ENCODE data around the gene FST.

Gene FST

GRCh38 chr5:53479045-53479589 lies 1.3 kb upstream of the FST start:
- Histone ChIP-seq H4K8ac (ENCODE audit: low read length) (no peak overlapping the region), H3K9me3 (ENCODE audit: control insufficient read depth, low read length) (no peaks in the 10 kb centered on the region), H2BK12ac (ENCODE audit: low read length in 2 of 2) (no peak overlapping the region), H2BK120ac (ENCODE audit: low read depth, low read length) (peak overlapping the region; percentile 83), H3K4ac (ENCODE audit: low read depth in 1 of 2, low read length in 2 of 2) (no peak overlapping the region), H3K23ac (ENCODE audit: low read length in 2 of 2) (no peak overlapping the region), H4K91ac (ENCODE audit: low read length) (no peak overlapping the region), H3K36me3 (ENCODE audit: control insufficient read depth in 1 of 2, insufficient read depth in 2 of 2, low read depth in 1 of 2, low read length in 2 of 2) (peaks cover 0 to 9% of the 10 kb centered on the region in 2 experiments), H3K79me1 (replicated peaks; ENCODE audit: low read length, poor library complexity, severe bottlenecking) (peaks cover 2% of the 10 kb centered on the region), H2AFZ (ENCODE audit: low read depth, low read length) (no peak overlapping the region), H2BK5ac (ENCODE audit: low read depth, low read length, poor library complexity, severe bottlenecking) (no peak overlapping the region), H3K9ac (ENCODE audit: low read length) (peak overlapping the region; percentile 92), H3K27me3 (ENCODE audit: control insufficient read depth in 1 of 2, insufficient read depth in 1 of 2, low read length in 2 of 2) (no peaks in the 10 kb centered on the region), H3K27ac (ENCODE audit: low read length, poor library complexity, severe bottlenecking) (no peak overlapping the region), H3K14ac (ENCODE audit: low read length in 2 of 2) (no peak overlapping the region), H2AK5ac (ENCODE audit: low read length, severe bottlenecking) (no peak overlapping the region), H3K4me2 (ENCODE audit: low read length, poor library complexity, severe bottlenecking) (peak overlapping the region; percentile 91), H2BK15ac (ENCODE audit: low read depth, poor library complexity, severe bottlenecking) (no peak overlapping the region), H3K4me1 (ENCODE audit: control insufficient read depth, insufficient read depth, low read depth, low read length) (peaks cover 12% of the 10 kb centered on the region), H3K18ac (ENCODE audit: low read depth in 1 of 2, low read length in 2 of 2) (peak overlapping the region in 1 of 2 experiments; percentile 56), H3K4me3 (ENCODE audit: insufficient read depth in 1 of 2, low read depth in 1 of 2, low read length in 2 of 2) (peak overlapping the region; percentile 59 to 83)
- no peak for DNase-seq
- under 1% methylated on average over 15 of the region's 15 CpGs for WGBS

GRCh38 chr5:53479590-53480415 lies 626 bp upstream of the FST start:
- peaks cover 12% of the 10 kb centered on the region for H3K4me1 ChIP-seq (ENCODE audit: control insufficient read depth, insufficient read depth, low read depth, low read length)
- H3K9ac ChIP-seq (ENCODE audit: low read length), result peak overlapping the region; percentile 97
- peak overlapping the region in 1 of 2 experiments; percentile 73 for H2BK12ac ChIP-seq (ENCODE audit: low read length in 2 of 2)
- H3K9me3 ChIP-seq (ENCODE audit: control insufficient read depth, low read length), result no peaks in the 10 kb centered on the region
- H3K23ac ChIP-seq (ENCODE audit: low read length in 2 of 2), result no peak overlapping the region
- peak; percentile 57 for DNase-seq
- H3K4me2 ChIP-seq (ENCODE audit: low read length, poor library complexity, severe bottlenecking), result peak overlapping the region; percentile 91
- H3K14ac ChIP-seq (ENCODE audit: low read length in 2 of 2), result no peak overlapping the region
- peak overlapping the region; percentile 79 for H2BK15ac ChIP-seq (ENCODE audit: low read depth, poor library complexity, severe bottlenecking)
- no peak overlapping the region for H4K8ac ChIP-seq (ENCODE audit: low read length)
- H3K79me1 ChIP-seq (replicated peaks; ENCODE audit: low read length, poor library complexity, severe bottlenecking), result peaks cover 2% of the 10 kb centered on the region
- H3K27me3 ChIP-seq (ENCODE audit: control insufficient read depth in 1 of 2, insufficient read depth in 1 of 2, low read length in 2 of 2), result no peaks in the 10 kb centered on the region
- no peak overlapping the region for H2BK5ac ChIP-seq (ENCODE audit: low read depth, low read length, poor library complexity, severe bottlenecking)
- peaks cover 0 to 16% of the 10 kb centered on the region in 2 experiments for H3K36me3 ChIP-seq (ENCODE audit: control insufficient read depth in 1 of 2, insufficient read depth in 2 of 2, low read depth in 1 of 2, low read length in 2 of 2)
- H2BK120ac ChIP-seq (ENCODE audit: low read depth, low read length), result peak overlapping the region; percentile 83
- peak overlapping the region; percentile 83 for H2AFZ ChIP-seq (ENCODE audit: low read depth, low read length)
- H3K4ac ChIP-seq (ENCODE audit: low read depth in 1 of 2, low read length in 2 of 2), result no peak overlapping the region
- peak overlapping the region; percentile 59 to 83 for H3K4me3 ChIP-seq (ENCODE audit: insufficient read depth in 1 of 2, low read depth in 1 of 2, low read length in 2 of 2)
- no peak overlapping the region for H4K91ac ChIP-seq (ENCODE audit: low read length)
- WGBS, result under 1% methylated on average over 30 of the region's 81 CpGs
- H3K27ac ChIP-seq (ENCODE audit: low read length, poor library complexity, severe bottlenecking), result no peak overlapping the region
- H3K18ac ChIP-seq (ENCODE audit: low read depth in 1 of 2, low read length in 2 of 2), result peak overlapping the region in 1 of 2 experiments; percentile 65
- H2AK5ac ChIP-seq (ENCODE audit: low read length, severe bottlenecking), result no peak overlapping the region

- Histone ChIP-seq H3K4me3 (ENCODE audit: insufficient read depth in 1 of 2, low read depth in 1 of 2, low read length in 2 of 2) (peak overlapping the region; percentile 66 to 81), H2BK15ac (ENCODE audit: low read depth, poor library complexity, severe bottlenecking) (no peak overlapping the region), H3K36me3 (ENCODE audit: control insufficient read depth in 1 of 2, insufficient read depth in 2 of 2, low read depth in 1 of 2, low read length in 2 of 2) (peaks cover 0 to 31% of the 10 kb centered on the region in 2 experiments), H4K8ac (ENCODE audit: low read length) (no peak overlapping the region), H3K14ac (ENCODE audit: low read length in 2 of 2) (no peak overlapping the region), H2AK5ac (ENCODE audit: low read length, severe bottlenecking) (no peak overlapping the region), H3K27me3 (ENCODE audit: control insufficient read depth in 1 of 2, insufficient read depth in 1 of 2, low read length in 2 of 2) (no peaks in the 10 kb centered on the region), H3K27ac (ENCODE audit: low read length, poor library complexity, severe bottlenecking) (no peak overlapping the region), H3K79me1 (replicated peaks; ENCODE audit: low read length, poor library complexity, severe bottlenecking) (peaks cover 2% of the 10 kb centered on the region), H2BK120ac (ENCODE audit: low read depth, low read length) (no peak overlapping the region), H3K23ac (ENCODE audit: low read length in 2 of 2) (no peak overlapping the region), H2AFZ (ENCODE audit: low read depth, low read length) (no peak overlapping the region), H3K4ac (ENCODE audit: low read depth in 1 of 2, low read length in 2 of 2) (peak overlapping the region in 1 of 2 experiments; percentile 41), H4K91ac (ENCODE audit: low read length) (no peak overlapping the region), H3K9me3 (ENCODE audit: control insufficient read depth, low read length) (no peaks in the 10 kb centered on the region), H3K4me1 (ENCODE audit: control insufficient read depth, insufficient read depth, low read depth, low read length) (peaks cover 12% of the 10 kb centered on the region), H2BK5ac (ENCODE audit: low read depth, low read length, poor library complexity, severe bottlenecking) (no peak overlapping the region), H3K9ac (ENCODE audit: low read length) (peak overlapping the region; percentile 97), H3K4me2 (ENCODE audit: low read length, poor library complexity, severe bottlenecking) (peak overlapping the region; percentile 91), H3K18ac (ENCODE audit: low read depth in 1 of 2, low read length in 2 of 2) (peak overlapping the region in 1 of 2 experiments; percentile 91), H2BK12ac (ENCODE audit: low read length in 2 of 2) (no peak overlapping the region)
- peak; percentile 38 for DNase-seq
- WGBS, result 0% methylated on average over 3 of the region's 7 CpGs
These were observed 894 bp downstream of the FST start for GRCh38 chr5:53481159-53481886.

All from mesenchymal stem cell (in vitro differentiated cells and primary cell).